HL-60 (cell line): ENCODE results near the gene TRIM58.

Source experiments
- DNase-seq, 2 experiments: peaks; one replicate each; pipeline ENCODE4 v3.0.0-alpha.2; 2010 to 2020; ENCODE audit warnings: low read depth in 1 of 2, low spot score in 1 of 2
- H3K27ac ChIP-seq: fragments of 250-450 bp; sonication (Bioruptor Pico); replicated peaks from 2 replicates; pipeline ENCODE4 v1.5.1; 2020; ENCODE audit warnings: mild to moderate bottlenecking, moderate library complexity
- H3K27me3 ChIP-seq: fragments of 250-450 bp; sonication (Bioruptor Pico); 2 replicates; pipeline ENCODE4 v1.5.1; 2021; ENCODE audit warnings: mild to moderate bottlenecking, moderate library complexity; ENCODE audit not compliant: insufficient read depth, poor library complexity, severe bottlenecking
- H3K4me3 ChIP-seq: replicated peaks from 2 replicates; pipeline ENCODE4 v1.5.1; 2011; ENCODE audit warnings: mild to moderate bottlenecking, control low read depth, low read length; ENCODE audit not compliant: insufficient read depth
- CTCF ChIP-seq: IDR thresholded peaks from one replicate; pipeline ENCODE4 v1.5.1; 2011; ENCODE audit warnings: low read length, control low read depth, inconsistent platforms; ENCODE audit not compliant: insufficient read depth
- GABPA ChIP-seq: IDR thresholded peaks from 2 replicates; pipeline ENCODE4 v1.6.1; 2012; ENCODE audit warnings: low read depth
- POLR2AphosphoS5 ChIP-seq: IDR thresholded peaks from 2 replicates; pipeline ENCODE4 v1.6.1; 2012; ENCODE audit warnings: low read depth
- REST ChIP-seq: IDR thresholded peaks from 2 replicates; pipeline ENCODE4 v1.6.1; 2012; ENCODE audit warnings: low read depth; ENCODE audit not compliant: insufficient replicate concordance
- SPI1 ChIP-seq: IDR thresholded peaks from 2 replicates; pipeline ENCODE4 v1.6.1; 2012; ENCODE audit warnings: low read depth, mild to moderate bottlenecking, borderline replicate concordance

TRIM58 gene

GRCh38 chr1:247923941-247924340, 67.0 kb downstream of the TRIM58 start:
- peaks cover 2% of the 10 kb centered on the region for H3K27me3 ChIP-seq
- no peak overlapping the region for H3K4me3 ChIP-seq
- DNase-seq = no peak
- no peak overlapping the region for H3K27ac ChIP-seq
- no peak for TF ChIP-seq CTCF
- no peak for TF ChIP-seq SPI1
- no peak for TF ChIP-seq GABPA
- TF ChIP-seq REST = no peak
- TF ChIP-seq POLR2AphosphoS5 = no peak

GRCh38 chr1:247924868-247925267, 67.9 kb downstream of the TRIM58 start, which contains the start of gene OR2AJ1:
Gene OR2AJ1 (plus strand): TSS chr1:247924889. CDS start chr1:247933769, 8,880 bp downstream.
- Histone ChIP-seq H3K27me3 (peaks cover 2% of the 10 kb centered on the region), H3K27ac (no peak within 1 kb of the TSS)

More at GRCh38 chr1:247924868-247925267, 67.9 kb downstream of the TRIM58 start, which contains the start of gene OR2AJ1:
- TF ChIP-seq POLR2AphosphoS5 (no peak), GABPA (no peak), SPI1 (no peak), CTCF (no peak), REST (no peak)
- DNase-seq = no peak
- no peak within 1 kb of the TSS for H3K4me3 ChIP-seq
